Measurements from ENCODE around the gene RGMA.

- no peak for TF ChIP-seq CTCF (conservative IDR thresholded peaks at IDR 0.05; ENCODE audit: low read depth, low read length)
- no peak for TF ChIP-seq EZH2 (IDR thresholded peaks at IDR 0.05; ENCODE audit: low read length, unreplicated experiment)
Observed at GRCh38 chr15:93093765-93094164, 4.8 kb upstream of the RGMA start.

All from PC-3 (cell line).